Right lobe of liver (tissue), 6 donors: Measurements from ENCODE around the gene MAGEA2B. TPM values are rescaled to one million over a fixed set of nuclear protein-coding genes. Genes with fewer than 3 reads are reported as not detected.
"Not testable (repeated sequence)": the region's sequence is repeated elsewhere in the genome, so short reads cannot be mapped to it uniquely, and the experiment has no call there.

Experiments
- ATAC-seq, 4 donors: fragments of 200-7000 bp; cut with Tn5 transposase; one replicate each; pipeline ENCODE4 v1.9.1; 2020; ENCODE audit warnings: mild to moderate bottlenecking in 4 of 4, moderate library complexity in 4 of 4
- DNase-seq, 3 donors: peaks; one replicate each; pipeline ENCODE4 v3.0.0-alpha.2; 2020
- H3K27ac ChIP-seq, 3 donors: fragments of 200-600 bp; one replicate each; pipeline ENCODE4 v1.8.0; 2022
- H3K27me3 ChIP-seq, 2 donors: fragments of 200-600 bp; one replicate each; pipeline ENCODE4 v1.8.0; 2022
- H3K36me3 ChIP-seq, 4 donors: fragments of 200-600 bp; sonication (generic) in 1 of 4; one replicate each; pipeline versions ENCODE4 v1.5.1 to v1.8.0; 2017 to 2022; ENCODE audit warnings: control low read depth in 1 of 4
- H3K4me1 ChIP-seq, 4 donors: fragments of 200-600 bp; sonication (generic) in 1 of 4; one replicate each; pipeline versions ENCODE4 v1.5.1 to v1.8.0; 2017 to 2022; ENCODE audit warnings: control low read depth in 1 of 4
- H3K4me3 ChIP-seq, 3 donors: fragments of 200-600 bp; one replicate each; pipeline ENCODE4 v1.8.0; 2022
- H3K9me3 ChIP-seq, 4 donors: fragments of 200-600 bp; sonication (generic) in 1 of 4; one replicate each; pipeline versions ENCODE4 v1.5.1 to v1.8.0; 2017 to 2022; ENCODE audit warnings: control low read depth in 1 of 4
- POLR2A ChIP-seq: fragments of 450-650 bp; IDR thresholded peaks from one replicate; pipeline ENCODE4 v1.6.1; 2017; ENCODE audit warnings: antibody characterized with exemption, mild to moderate bottlenecking
- WGBS: methylation state at CpG from one replicate; pipeline ENCODE4 v1.1.6; 2018; ENCODE audit warnings: low coverage, low lambda C conversion rate; ENCODE audit not compliant: insufficient coverage; ENCODE audit errors: missing lambda C conversion rate; 5-methylcytosine and 5-hydroxymethylcytosine counted together
- intact Hi-C, 2 donors: fragments of 100-400 bp; cut with DNase I; formaldehyde crosslinking; loops; one replicate each; pipeline versions ENCODE4 v1.11.2 to v1.14.1; 2022
- long read RNA-seq: library from polyadenylated mRNA; unstranded; transcript quantifications from one replicate; pipeline ENCODE4 v2.0.0, GENCODE V29; 2019
- total RNA-seq, 6 experiments: library from RNA; depleted of rRNA in 2 of 6; stranded (reverse); fragments of >200 nt in 2 of 6; fragmentation: NEBNext Ultra II Directional in 3 of 6; extraction: Animal tissue kit (Norgen Biotek cat#: 25700) in 3 of 6; gene quantifications; one replicate each; pipeline versions ENCODE4 v1.1.0 to v1.2.4, GENCODE V29; 2016 to 2023
- TF ChIP-seq, protein P1 (sequence below), 4 donors: fragments of 200-600 bp in 3 of 4; fragments of 450-650 bp in 1 of 4; IDR thresholded peaks; one replicate each; pipeline versions ENCODE4 v1.5.1 to v1.8.0; 2016 to 2022; ENCODE audit warnings: antibody characterized with exemption in 4 of 4, mild to moderate bottlenecking in 2 of 4
- donor health status: DM: no; HTN: yes; CAD: no.
- donor health status: DM: no; HTN: no; CAD: no.
- donor health status: DM: no; HTN: no; CAD: no.
- donor health status: DM: no; HTN: yes; CAD: no.
- donor health status: DM: no; HTN: yes; CAD: no.

The MAGEA2B gene, protein sequence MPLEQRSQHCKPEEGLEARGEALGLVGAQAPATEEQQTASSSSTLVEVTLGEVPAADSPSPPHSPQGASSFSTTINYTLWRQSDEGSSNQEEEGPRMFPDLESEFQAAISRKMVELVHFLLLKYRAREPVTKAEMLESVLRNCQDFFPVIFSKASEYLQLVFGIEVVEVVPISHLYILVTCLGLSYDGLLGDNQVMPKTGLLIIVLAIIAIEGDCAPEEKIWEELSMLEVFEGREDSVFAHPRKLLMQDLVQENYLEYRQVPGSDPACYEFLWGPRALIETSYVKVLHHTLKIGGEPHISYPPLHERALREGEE
- total RNA-seq: not detected
- long read RNA-seq: 0 reads

DNA sequence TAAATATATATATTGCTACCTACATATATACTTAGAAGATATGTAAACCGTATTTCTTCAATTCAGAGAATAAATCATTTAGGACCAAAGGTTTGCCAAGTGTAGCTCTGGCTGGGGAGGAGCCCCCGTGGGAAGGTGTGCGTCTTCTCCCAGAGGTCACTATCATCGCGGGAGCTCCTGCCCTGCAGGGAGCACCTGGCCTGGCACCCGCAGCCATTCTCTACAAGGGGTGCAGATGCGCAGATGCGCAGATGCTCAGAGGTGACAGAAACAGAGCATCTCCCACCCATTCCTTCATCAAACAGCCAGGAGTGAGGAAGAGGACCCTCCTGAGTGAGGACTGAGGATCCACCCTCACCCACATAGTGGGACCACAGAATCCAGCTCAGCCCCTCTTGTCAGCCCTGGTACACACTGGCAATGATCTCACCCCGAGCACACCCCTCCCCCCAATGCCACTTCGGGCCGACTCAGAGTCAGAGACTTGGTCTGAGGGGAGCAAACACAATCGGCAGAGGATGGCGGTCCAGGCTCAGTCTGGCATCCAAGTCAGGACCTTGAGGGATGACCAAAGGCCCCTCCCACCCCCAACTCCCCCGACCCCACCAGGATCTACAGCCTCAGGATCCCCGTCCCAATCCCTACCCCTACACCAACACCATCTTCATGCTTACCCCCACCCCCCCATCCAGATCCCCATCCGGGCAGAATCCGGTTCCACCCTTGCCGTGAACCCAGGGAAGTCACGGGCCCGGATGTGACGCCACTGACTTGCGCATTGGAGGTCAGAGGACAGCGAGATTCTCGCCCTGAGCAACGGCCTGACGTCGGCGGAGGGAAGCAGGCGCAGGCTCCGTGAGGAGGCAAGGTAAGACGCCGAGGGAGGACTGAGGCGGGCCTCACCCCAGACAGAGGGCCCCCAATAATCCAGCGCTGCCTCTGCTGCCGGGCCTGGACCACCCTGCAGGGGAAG is at the start of gene MAGEA2B:
TSS of gene MAGEA2B (plus strand) at position 814 of the 973 bp plus-strand sequence. CDS start 2,479 bp downstream, outside the sequence.
- H3K4me1 ChIP-seq, H3K36me3 ChIP-seq, H3K27ac ChIP-seq, intact Hi-C loops, H3K4me3 ChIP-seq, H3K27me3 ChIP-seq, DNase-seq, H3K9me3 ChIP-seq, ATAC-seq: not testable (repeated sequence)
- WGBS: no CpG with 5 or more reads among the region's 35 CpGs

DNA sequence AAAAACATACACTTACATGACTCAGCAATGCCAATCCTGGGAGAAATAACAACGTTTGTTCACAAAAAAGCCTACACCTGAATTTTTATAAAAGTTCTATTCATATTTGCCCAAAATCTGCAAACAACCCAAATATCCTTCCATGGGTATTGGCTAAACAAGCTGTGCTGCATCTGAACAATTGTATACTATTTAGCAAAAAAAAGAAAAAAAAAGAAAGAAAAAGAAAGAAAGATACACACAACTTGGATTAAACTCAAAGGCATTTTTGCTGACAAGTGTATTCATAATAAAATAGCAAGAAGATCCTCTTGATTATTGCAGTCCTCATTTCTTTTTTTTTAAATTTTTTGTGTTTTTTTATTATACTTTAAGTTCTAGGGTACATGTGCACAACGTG is 40.3 kb upstream of the MAGEA2B start:
- H3K4me1 ChIP-seq: no peaks in the 10 kb centered on the region
- no peak for ATAC-seq
- DNase-seq: no peak
- 27% methylated on average over 2 of the region's 2 CpGs for WGBS
- no peaks in the 10 kb centered on the region for H3K27me3 ChIP-seq
- TF ChIP-seq, protein P1, sequence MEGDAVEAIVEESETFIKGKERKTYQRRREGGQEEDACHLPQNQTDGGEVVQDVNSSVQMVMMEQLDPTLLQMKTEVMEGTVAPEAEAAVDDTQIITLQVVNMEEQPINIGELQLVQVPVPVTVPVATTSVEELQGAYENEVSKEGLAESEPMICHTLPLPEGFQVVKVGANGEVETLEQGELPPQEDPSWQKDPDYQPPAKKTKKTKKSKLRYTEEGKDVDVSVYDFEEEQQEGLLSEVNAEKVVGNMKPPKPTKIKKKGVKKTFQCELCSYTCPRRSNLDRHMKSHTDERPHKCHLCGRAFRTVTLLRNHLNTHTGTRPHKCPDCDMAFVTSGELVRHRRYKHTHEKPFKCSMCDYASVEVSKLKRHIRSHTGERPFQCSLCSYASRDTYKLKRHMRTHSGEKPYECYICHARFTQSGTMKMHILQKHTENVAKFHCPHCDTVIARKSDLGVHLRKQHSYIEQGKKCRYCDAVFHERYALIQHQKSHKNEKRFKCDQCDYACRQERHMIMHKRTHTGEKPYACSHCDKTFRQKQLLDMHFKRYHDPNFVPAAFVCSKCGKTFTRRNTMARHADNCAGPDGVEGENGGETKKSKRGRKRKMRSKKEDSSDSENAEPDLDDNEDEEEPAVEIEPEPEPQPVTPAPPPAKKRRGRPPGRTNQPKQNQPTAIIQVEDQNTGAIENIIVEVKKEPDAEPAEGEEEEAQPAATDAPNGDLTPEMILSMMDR (IDR thresholded peaks at IDR 0.05): no peak
- no peak for TF ChIP-seq POLR2A
- no peaks in the 10 kb centered on the region for H3K9me3 ChIP-seq
- no peaks in the 10 kb centered on the region for H3K36me3 ChIP-seq
- H3K4me3 ChIP-seq: no peak overlapping the region
- H3K27ac ChIP-seq: no peak overlapping the region
- intact Hi-C loops: no loop called here

DNA sequence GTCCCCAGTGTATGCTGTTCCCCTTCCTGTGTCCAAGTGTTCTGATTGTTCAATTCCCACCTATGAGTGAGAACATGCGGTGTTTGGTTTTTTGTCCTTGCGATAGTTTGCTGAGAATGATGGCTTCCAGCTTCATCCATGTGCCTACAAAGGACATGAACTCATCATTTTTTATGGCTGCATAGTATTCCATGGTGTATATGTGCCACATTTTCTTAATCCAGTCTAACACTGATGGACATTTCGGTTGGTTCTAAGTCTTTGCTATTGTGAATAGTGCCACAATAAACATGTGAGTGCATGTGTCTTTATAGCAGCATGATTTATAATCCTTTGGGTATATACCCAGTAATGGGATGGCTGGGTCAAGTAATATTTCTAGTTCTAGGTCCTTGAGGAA is 39.8 kb upstream of the MAGEA2B start:
- DNase-seq, H3K27ac ChIP-seq, H3K9me3 ChIP-seq, H3K4me1 ChIP-seq, ATAC-seq, H3K27me3 ChIP-seq, intact Hi-C loops, H3K36me3 ChIP-seq, H3K4me3 ChIP-seq: not testable (repeated sequence)
- 85% methylated on average over 3 of the region's 3 CpGs for WGBS

DNA sequence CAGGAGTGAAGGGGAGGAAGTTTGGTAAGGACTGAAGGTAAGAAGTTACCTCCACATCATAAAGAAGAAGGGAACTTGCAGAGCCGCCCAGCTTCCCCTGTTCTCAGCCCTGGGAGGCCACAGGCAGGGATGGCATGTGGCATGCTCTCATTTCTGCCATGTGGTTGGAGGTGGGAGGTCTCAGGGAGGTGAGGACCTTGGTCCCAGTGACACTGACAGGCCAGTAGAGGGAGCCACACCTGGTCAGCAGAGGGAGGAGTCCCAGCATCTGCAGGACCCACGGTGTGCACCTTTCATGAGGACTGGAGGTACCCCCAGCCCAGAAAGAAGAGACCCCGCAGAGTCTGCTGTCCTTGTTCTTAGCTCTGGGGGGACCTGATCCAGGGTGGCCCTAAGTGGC is 33.4 kb upstream of the MAGEA2B start:
- ATAC-seq: peak; percentile 62 to 81 (median 64)
- H3K4me3 ChIP-seq, H3K36me3 ChIP-seq, H3K27me3 ChIP-seq, DNase-seq, H3K27ac ChIP-seq, intact Hi-C loops, H3K9me3 ChIP-seq, H3K4me1 ChIP-seq: not testable (repeated sequence)
- WGBS: no CpG with 5 or more reads among the region's 3 CpGs

DNA sequence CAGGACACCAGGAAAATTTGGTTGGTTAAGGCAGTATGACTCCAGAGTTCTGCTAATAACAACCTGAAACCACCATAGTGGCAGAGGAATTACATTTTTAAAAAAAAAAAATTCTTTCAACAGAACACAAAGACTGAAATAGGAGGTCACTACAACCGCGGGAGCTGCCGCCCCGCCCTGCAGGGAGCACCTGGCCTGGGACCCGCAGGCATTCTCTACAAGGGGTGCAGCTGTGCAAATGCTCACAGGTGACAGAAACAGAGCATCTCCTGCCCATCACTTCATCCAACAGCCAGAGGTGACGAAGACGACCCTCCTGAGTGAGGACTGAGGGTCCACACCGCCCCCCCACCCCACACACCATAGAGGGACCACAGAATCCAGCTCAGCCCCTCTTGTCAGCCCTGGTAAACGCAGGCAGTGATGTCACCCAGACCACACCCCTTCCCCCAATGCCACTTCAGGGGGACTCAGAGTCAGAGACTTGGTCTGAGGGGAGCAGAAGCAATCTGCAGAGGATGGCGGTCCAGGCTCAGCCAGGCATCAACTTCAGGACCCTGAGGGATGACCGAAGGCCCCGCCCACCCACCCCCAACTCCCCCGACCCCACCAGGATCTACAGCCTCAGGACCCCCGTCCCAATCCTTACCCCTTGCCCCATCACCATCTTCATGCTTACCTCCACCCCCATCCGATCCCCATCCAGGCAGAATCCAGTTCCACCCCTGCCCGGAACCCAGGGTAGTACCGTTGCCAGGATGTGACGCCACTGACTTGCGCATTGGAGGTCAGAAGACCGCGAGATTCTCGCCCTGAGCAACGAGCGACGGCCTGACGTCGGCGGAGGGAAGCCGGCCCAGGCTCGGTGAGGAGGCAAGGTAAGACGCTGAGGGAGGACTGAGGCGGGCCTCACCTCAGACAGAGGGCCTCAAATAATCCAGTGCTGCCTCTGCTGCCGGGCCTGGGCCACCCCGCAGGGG is 16.2 kb upstream of the MAGEA2B start, which contains the start of gene MAGEA3:
TSS of gene MAGEA3 (plus strand) at position 843 of the 980 bp plus-strand sequence. CDS start 2,039 bp downstream, outside the sequence.
- DNase-seq, H3K27ac ChIP-seq, ATAC-seq, H3K36me3 ChIP-seq, H3K9me3 ChIP-seq, H3K4me3 ChIP-seq, H3K4me1 ChIP-seq, H3K27me3 ChIP-seq, intact Hi-C loops: not testable (repeated sequence)
- no CpG with 5 or more reads among the region's 34 CpGs for WGBS

DNA sequence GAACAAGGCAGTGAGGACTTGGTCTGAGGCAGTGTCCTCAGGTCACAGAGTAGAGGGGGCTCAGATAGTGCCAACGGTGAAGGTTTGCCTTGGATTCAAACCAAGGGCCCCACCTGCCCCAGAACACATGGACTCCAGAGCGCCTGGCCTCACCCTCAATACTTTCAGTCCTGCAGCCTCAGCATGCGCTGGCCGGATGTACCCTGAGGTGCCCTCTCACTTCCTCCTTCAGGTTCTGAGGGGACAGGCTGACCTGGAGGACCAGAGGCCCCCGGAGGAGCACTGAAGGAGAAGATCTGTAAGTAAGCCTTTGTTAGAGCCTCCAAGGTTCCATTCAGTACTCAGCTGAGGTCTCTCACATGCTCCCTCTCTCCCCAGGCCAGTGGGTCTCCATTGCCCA is 14.0 kb upstream of the MAGEA2B start:
- H3K4me3 ChIP-seq, H3K4me1 ChIP-seq, H3K27me3 ChIP-seq, intact Hi-C loops, H3K27ac ChIP-seq, H3K9me3 ChIP-seq, H3K36me3 ChIP-seq: not testable (repeated sequence)
- peak in 1 of 4 donors; percentile 38 for ATAC-seq
- DNase-seq: peak in 1 of 3 donors; percentile 20
- 71% methylated on average over 3 of the region's 5 CpGs for WGBS

DNA sequence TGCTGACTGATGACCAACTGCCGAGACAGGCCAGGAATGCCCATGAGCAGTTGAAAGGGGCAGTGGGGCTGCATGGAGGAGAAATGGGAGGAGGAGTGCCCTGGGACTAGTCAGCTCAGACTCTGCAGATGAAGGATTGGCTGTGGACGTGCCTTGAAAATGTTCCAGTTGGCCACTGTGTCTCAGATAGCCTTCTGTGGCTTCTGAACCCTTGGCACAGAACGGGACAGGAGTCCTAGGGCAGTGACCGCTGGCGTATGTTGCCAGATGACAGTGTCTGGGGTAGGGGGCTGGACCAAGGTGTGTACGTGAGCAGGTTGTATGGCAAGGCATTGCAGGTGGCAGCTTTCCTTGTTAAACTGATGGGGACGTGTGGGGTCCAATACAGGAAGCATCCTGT is 7.9 kb upstream of the MAGEA2B start:
- 38% methylated on average over 2 of the region's 7 CpGs for WGBS
- H3K4me1 ChIP-seq, H3K27me3 ChIP-seq, H3K9me3 ChIP-seq, H3K27ac ChIP-seq, DNase-seq, intact Hi-C loops, H3K36me3 ChIP-seq, H3K4me3 ChIP-seq: not testable (repeated sequence)
- peak; percentile 48 to 91 (median 60) for ATAC-seq

DNA sequence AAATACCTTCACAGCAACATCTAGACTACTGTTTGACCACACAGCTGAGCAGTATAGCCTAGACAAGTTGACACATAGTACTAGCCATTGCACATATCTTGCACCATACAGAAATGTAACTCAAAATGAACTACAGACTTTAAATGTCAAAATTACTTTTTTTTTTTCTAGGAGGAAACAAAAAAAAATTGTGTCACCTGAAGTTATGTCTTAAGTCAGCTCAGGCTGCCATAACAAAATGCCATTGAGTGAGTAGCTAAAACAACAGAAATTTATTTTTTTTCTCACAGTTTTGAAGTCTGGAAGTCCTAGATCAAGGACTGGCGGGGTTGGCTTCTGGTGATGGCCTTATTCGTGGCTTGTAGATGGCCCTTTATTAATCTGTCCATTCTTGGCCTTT is 5.3 kb upstream of the MAGEA2B start, which contains the start of gene CSAG2:
TSS of gene CSAG2 (minus strand) at position 101 of the 400 bp plus-strand sequence. CDS start 161 bp downstream, outside the sequence.
- DNase-seq, intact Hi-C loops, H3K36me3 ChIP-seq, H3K9me3 ChIP-seq, H3K4me1 ChIP-seq, ATAC-seq, H3K4me3 ChIP-seq, H3K27me3 ChIP-seq, H3K27ac ChIP-seq: not testable (repeated sequence)
- no CpG with 5 or more reads among the region's 2 CpGs for WGBS

DNA sequence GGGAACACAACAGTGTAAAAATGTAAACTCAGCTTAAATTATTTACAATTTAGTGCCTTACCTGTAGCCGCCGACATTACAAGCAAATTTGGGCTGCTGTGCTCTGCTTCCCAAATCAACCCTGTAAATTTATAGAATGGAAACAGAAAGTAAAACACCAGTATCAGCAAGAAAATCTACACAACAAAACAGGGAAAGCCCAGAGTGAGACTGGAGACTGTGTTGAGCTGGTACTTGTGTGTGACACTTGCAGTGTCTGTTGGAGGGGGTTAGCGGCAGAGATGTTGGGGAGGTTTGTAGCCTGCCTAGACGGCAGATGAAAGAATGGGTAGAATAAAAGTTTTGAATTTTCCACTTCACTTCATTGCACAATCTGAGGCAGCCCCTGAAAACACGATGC is 1.2 kb upstream of the MAGEA2B start:
- intact Hi-C loops, H3K4me3 ChIP-seq, H3K4me1 ChIP-seq, H3K27ac ChIP-seq, H3K36me3 ChIP-seq, ATAC-seq, H3K9me3 ChIP-seq, H3K27me3 ChIP-seq, DNase-seq: not testable (repeated sequence)
- no CpG with 5 or more reads among the region's 5 CpGs for WGBS
